ENCODE results near the gene CEP55.

DNA sequence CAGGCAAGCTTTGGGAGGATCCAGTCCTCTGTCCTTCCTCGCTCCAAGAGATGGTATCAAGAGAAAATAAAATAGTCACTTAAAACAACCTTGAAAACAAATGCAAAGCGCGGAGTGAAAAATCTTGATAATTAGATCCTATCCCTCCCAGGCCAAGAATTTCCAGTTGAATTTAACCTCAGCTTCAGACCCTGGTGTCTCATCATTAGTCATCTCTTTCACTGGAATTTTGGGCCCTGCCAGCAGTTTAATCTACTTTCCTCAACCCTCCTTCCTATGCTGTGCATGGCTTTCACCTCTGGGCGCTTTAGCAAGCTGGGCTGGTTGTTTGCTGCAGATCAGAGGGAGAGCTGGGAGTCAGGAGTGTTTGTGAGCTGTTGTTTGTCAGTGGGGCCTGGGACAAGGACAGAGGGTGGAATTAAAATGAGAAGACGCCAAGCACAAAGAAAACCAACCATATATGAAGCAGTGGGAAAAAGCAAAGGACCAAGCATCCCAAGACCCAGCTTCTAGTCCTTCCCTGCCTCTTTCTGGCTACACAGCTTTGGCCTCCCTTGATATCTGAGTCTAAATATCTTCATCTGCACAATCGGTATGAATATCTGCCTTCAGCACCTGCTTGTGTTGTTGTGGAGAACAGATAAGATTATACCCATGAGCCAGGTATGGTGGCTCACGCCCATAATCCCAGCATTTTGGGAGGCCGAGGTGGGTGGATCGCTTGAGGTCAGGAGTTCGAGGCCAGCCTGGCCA, 27.8 kb upstream of the CEP55 start:
- no peak for TF ChIP-seq EZH2 (IDR thresholded peaks at IDR 0.05; ENCODE audit: borderline replicate concordance, control insufficient read depth, low read depth, low read length)
- TF ChIP-seq KDM1A (IDR thresholded peaks at IDR 0.05; ENCODE audit: borderline replicate concordance) = no peak
- no peak for TF ChIP-seq BMI1 (IDR thresholded peaks at IDR 0.05; ENCODE audit: borderline replicate concordance)
- no peak for TF ChIP-seq FOXM1 (IDR thresholded peaks at IDR 0.05; ENCODE audit: low read depth, low read length)

Measured in GM12878 (cell line).